ENCODE measurements around the gene AKAP13.

AKAP13 gene

DNA sequence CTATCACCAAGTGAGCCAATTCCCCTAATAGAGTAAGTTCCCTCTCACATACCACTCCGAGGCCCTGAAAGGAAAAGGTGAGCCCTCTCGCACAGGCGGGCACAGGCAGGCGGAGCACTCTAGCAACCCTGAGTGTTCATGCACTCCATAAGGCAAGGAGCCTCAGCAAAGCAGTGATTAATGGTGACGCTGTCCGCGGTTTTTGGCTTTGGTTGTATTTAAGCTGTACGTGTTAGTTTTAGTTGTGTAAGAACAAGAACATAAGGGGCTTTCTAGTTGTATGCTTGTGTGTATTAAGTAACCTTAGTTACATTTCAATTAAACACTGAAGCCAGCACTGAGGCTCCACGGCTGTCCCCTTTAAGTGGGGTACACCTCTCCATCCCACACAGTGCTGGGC lies 381.2 kb downstream of the AKAP13 start:
- no peak for DNase-seq

DNA sequence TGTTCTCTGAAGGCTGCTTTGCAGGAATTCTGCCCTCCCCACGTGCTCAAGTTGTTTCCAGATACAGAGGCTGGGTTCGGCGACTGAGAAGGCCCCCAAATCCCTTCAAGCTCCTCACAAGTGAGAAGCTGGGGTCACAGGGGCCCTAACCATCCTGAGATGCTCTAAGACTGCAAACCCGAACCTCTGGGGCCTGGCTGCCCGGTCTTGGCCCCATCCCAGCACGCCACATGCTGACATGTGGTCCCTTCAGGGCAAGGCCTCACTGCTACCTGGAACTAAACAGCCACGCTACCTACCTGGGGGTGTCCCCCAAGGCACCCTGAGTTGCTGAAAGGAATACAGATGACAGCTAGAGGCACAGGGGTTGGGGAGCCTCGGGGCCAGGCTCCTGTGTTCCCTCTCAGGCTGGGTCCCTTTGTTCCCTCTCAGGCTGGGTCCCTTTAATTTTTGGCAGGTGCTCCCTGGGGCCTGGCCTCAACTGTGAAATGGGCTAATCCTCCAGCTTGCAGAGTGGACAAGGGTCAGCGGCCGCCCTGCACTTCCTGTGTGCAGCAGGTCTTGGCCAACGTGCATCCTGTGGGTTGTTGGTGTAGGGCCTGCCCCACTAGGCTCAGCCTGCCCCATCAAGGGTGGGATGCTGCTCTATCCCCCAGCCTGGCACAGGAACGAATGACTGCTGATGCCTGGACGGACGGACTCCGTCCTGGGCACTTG lies 381.8 kb downstream of the AKAP13 start:
- DNase-seq, result no peak

DNA sequence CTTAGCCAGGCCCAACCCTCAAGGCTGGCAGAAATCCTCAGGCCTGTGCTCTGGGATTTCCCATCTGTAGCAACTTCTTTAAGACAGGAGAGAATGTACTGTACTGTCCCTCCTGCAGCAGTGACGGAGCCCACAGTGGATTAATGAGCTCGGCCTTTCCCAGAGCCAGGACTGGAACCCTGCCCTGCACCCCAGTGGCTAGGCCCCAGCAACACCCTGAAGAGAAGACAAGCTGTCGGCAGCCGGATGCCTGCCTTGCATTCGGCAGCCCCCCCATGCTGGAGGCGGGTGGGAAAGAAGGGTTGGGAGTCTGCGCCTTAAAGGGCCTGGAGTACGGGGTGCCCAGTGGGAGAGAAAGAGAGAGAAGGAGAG lies 382.3 kb downstream of the AKAP13 start:
- no peak for DNase-seq

DNA sequence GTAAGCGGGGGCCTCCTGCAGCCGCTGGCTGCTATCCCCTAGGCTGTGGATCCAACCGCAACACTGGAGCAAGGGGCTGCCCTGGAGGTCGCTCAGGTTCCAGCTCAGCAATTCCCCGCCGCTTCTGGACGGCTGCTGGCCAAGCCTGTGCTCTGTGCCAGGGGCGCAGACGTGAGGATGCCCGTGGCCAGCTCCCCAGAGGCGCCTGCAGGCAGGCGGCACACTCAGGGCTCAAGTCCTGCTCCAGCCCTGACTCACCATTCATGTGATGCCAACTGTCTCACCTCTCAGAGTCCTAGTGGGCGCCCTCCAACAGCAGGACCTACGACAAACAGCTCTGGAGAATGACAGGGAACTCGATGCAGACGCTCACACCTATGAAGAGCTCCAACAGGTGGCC lies 382.8 kb downstream of the AKAP13 start:
- DNase-seq, result no peak

DNA sequence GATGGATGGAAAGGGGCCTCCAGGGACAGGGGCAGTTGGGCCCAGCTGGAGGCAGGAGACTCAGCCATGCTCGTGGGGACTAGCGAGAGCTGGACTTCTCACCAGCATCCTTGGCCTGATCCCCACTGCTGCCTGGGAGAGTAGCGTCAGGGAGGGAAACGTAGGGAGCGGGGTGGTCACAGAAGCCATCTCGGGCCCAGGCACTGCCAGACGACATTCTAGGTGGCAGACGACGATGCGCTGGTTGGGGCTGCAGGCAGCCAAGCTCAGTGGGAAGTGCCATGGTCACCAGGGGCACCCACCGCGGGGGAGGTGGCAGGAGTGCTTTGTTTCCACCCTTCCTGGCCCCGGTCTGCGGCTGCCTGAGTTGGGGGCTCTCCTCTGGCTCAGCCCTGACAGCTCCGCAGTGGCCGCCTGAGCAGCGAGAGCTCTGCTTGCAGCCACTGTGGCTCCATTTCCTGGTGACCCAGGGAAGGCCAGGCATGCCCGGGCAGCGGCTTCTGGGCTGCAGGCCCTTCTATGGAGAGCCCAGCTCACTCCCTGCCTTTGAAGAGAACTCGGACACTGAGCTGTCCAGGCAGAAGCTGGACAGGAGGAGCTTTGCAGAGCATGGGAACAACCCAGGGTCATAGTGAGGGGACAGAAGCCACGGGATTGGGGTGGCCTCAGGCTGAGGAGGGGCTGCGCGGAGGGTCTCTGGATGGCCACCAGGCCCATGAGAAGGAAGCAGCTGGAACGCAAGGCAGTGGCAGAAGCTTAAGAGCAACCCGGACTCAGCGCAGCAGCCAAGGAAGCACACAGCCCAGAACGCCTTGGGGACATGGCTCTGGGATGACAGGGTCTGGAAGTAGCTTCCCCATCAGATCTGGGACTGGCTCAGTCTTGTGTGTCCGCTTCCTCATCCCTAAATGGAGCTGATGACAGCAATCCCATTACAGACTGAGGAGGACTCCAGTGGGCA lies 383.6 kb downstream of the AKAP13 start:
- no peak for DNase-seq

DNA sequence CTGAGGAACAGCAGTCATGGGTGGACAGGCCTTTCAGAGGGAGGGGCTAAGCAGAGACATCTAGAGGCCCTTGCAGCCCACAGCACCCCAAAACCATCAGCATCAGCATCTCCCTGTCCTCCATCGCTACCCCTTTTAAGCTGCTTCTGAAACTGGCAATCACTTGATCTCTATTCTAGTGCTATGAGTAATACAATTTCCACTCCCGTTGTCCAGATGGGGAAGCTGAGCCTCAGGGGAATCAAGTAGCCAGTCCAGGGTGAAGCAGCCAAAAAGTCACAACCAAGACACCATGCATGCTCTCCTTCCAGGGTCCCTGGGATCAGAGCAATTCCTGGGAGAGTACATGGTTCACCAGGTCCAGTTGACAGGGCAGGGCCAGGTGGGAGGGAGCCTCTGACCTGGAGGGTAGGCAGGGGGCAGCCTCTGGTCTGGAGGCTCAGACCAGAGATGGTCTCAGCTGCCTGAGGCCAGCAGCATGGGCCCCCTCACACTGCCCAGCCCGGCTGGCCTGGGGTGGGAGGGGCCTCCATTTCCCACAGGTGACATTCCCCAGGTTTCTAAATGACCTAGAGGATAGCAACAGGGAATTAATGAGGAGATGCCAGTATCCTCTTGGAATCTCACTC lies 384.4 kb downstream of the AKAP13 start:
- DNase-seq, result no peak

DNA sequence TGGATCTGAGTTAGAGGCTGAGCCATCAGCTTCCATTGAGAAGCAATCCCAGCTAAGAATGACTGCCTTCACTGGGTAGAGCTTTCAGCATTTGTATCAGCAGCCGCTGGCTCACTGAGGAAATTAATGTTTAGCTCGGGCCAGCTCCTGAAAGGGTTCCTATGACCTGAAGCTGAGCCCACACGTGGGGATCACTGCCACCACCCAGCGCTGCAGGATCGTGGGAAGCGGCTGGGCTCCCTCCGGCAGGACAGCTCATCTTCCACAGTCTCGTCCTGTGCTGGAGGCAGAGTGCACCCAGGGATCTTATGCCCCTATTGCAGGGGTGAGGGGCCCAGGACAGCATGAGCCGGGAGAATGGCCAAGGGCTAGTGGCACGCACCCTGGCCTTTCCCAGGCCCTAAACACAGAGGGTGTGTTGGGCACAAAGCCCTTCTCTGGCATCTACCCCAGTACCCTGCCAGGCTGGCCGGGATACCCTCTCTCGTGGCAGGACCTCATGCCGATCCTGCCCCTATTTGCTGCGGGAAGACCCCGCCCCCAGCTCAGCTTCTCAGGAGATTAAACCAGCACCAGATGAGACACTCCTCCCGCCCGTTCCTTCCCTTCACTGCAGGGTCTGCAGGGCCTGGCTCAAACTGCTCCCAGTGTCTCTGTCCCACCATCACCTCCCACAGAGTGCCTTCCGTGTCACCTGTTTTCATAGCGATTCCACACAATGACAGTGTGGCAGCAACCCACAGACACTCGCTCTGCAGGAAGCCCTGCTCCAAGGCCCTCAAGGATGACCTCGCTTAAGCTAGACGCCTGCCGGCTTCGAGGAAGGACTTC lies 385.8 kb downstream of the AKAP13 start:
- DNase-seq, result no peak

DNA sequence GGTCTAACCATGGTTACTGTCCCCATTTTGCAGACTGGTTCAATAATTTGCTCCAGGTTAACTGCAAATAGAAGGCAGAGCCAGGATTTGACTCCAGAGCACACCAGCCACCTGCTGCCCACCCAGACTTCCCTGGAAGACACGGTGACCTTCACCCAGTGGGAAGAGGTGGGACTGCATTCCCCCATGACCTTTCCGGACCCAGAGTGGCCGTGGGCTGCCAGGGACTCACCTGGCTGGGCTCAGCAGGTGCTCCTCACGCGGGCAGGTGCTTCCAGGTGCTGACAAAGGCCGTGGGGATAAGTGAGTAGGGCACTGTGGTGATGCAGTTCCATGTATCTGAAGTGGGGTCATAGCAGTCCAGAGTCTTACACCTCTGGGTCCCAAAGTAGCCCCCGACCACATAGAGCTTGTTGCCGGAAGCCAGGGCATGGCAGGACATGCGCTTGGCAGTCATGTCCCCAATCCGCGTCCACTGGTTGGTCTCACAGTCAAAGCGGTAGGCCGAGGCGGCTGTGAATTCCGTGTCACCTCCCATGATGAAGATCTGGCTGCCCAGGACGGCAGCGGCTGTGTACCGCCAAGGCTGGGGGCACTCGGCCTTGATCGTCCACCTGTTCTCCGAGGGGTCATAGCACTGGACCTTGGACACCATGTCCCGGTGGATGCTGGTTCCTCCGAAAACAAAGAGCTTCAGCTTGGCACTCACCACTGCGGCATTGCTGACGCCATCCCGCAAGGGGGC lies 387.6 kb downstream of the AKAP13 start:
- DNase-seq, result no peak

DNA sequence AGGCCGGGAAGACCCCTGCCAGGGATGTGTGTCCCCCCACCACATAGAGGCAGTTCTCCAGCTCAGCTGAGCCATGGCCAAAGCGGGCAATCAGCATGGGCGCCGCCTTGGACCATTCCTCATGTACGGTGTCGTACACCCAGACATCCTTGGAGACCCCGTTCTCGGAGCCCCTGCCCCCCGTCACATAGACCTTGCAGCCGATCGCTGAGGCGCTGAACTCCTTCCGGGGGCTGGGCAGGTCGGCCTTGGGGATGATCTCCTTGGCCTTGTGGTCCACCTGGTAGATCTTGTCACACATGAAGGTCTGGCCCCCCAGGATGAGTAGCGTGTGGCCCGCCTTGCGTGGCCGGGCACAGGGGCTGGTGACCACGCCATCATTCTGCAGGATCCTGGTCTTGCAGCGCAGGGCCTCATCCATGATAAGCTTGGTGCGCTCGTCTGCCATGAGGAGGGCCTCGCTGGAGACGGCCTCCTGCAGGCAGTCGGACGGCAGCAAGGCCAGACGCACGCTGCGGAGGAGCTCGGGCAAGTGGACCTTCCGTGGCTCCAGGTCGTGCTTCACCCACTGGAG lies 388.3 kb downstream of the AKAP13 start:
- DNase-seq, result no peak

DNA sequence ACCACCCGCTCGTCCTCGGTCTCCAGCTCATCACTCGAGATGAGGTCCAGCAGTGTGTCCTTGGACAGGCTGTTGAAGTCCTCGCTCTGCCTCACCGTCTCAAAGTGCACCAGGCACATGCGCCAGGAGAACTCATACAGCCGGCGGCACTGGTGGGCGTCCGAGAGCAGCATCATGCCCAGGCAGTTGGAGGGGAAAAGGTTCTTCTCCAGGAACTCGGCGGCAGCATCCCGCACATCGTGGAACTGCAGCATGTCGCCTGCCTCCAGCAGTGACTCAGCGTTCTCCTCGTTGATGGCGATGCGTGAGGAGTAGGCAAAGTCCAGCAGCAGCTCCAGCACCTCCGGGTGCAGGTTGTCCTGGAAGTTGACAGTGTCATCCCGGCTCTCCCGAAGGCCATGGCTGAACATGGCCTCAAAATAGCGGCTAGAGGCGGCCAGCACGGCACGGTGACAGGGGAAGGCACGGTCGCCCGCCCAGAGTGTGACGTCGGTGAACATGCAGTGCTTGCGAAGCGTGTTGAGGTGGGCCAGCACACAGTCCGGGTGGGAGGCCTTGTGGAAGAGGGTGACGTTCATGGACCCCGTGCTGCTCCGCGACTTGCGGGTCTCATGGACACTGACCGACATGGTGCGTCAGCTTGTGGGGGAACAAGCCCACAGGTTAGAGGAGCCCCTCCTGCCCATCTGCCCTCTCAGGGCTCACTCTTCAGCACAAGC lies 388.9 kb downstream of the AKAP13 start:
- DNase-seq, result no peak

DNA sequence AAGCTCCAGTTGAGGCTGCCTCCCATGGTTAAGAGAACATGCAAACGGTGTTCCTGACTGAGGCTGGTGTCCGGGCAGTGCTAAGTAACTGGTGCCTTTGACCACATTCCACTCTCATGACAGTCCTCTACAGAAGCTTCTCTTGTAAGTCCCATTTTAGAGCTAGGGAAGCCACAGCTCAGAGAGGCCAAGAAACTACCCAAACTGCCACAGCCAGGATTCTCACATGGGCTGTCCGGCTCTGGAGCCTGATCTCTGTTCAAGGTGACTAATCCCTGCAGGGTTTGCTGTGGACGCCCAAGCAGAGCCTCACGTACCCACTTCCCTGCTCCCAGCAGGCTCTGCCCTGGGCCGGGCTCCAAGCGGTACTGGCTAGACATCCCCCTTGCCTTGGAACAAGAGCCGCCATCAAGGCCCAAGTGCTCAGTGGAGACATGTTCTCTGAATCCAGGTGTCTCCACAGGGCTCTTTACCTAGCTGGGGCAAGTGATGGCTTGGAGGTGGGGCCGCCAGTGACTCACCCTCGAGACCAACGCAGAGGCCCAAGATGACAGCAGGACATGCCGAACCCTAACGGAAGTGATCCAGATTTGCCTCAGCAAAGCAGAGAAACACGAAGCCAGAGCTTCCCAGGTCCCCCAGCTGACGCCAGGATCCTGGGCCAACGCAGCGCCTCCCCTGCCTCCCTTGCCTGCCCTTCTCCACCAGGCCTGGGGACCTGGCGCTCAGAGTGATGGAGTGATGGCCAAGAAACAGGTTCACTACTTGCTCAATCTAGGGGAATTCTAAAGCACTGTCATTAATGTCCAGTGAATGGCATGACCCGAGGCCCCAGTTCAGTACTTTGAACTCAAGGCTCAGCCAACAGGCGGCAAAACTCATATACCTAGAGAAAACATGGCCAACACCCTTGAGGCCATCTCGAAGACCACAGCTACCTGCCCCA lies 390.0 kb downstream of the AKAP13 start:
- DNase-seq, result no peak

DNA sequence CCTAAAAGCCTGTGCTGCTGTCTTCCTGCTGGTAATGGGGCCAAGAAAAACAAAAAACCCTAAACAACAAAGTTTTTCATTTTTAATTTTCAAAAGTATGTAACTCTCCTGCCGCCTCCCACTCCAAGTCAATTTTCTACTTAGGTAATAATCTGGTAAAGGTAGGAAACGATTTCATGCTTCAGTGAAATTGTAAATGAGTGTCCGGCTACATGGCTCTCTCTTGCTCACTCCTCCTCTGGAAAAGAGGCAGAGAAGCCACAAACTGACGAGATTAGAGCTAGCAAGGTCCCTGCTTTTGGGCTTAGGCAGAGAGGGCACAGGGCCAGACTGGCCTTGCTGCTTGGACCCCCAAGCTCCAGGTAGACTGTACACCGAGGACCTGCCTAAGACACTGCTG lies 390.9 kb downstream of the AKAP13 start:
- no peak for DNase-seq

DNA sequence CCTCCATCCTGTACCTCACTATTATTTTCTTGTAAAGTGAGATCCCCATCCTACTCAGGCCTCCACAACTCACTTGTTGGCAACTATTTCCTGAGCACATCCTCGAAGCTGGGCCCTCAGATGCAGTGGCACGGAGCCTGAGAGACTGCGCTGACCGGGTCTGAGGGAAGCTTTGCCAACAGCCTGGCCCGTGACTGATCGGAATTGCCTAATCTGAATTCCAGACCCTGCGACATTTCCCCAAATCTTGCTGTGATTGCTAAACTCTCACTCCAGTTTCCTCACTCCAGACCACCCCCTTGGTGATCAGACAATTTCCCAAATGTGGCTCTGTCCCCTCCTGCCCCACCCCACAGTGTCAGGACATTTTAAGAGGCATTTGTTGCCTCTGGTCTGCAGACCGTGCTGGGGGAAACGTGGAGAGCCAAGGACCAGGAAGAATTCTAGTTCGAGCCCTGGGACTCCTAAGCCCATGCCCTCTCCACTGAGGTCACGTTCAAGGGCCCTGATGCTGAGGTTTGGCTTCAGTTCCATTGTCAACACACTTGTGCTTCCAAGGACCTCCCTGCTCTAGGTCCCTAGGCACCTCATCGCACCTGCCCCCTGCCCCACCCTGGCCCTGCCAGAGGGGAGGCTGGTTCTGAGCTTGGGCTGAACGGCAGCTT lies 391.5 kb downstream of the AKAP13 start:
- DNase-seq, result no peak

DNA sequence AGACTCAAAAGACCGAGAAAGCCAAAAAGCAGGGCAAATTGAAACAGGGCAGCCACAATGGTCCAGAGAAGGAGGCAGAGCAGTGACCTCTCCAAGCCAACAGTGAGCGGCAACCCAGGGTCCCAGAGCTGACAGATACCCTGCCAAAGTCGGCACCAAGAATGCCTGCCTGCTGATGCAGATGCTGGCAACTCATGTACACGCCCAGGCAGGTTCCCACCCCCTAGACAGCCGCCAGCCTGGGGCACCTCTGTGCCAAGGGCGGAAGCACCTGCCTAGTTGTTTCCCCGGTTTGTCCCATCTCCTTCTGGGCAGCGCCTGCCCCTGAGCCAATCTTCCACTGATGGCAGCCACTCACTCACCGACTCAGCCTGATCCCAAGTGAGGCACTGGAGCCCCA lies 392.3 kb downstream of the AKAP13 start:
- DNase-seq, result no peak

DNA sequence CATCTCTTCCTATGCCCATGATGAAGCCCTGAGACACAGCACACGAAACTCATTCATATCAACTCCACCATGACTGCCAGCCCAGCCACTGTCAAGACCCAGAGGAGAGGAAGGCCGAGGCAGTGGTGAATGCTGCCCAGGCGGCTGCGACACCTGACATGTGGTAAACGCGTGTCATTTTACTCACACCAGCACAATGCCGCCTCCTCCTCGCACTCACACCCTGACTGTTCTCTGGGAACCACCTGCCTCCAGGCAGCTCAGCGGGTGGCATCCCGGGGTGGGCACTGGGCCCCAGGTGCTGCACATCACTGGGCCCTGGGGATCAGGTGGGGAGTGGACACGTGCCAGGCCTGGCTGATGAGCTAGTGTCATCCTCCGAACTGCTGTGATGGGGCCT lies 392.8 kb downstream of the AKAP13 start:
- no peak for DNase-seq

DNA sequence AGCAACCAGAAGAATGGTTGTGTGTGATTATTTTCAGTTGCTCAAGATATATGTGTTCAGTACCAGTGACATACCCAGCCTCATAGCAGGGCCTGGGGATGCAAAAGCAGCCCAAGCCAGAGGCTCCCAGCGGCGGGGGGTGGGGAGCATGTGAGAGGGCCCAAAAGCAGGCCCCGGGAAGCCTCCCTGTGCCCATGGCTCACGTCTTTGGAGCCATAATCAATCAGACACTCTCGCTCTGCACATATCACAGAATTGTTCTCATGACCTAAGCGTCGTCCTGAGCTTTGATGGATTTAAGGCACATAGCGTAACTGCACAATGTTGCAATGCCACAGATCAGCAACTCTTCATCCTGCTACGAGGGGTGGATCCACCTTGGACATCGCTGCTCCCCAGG lies 393.6 kb downstream of the AKAP13 start:
- no peak for DNase-seq

DNA sequence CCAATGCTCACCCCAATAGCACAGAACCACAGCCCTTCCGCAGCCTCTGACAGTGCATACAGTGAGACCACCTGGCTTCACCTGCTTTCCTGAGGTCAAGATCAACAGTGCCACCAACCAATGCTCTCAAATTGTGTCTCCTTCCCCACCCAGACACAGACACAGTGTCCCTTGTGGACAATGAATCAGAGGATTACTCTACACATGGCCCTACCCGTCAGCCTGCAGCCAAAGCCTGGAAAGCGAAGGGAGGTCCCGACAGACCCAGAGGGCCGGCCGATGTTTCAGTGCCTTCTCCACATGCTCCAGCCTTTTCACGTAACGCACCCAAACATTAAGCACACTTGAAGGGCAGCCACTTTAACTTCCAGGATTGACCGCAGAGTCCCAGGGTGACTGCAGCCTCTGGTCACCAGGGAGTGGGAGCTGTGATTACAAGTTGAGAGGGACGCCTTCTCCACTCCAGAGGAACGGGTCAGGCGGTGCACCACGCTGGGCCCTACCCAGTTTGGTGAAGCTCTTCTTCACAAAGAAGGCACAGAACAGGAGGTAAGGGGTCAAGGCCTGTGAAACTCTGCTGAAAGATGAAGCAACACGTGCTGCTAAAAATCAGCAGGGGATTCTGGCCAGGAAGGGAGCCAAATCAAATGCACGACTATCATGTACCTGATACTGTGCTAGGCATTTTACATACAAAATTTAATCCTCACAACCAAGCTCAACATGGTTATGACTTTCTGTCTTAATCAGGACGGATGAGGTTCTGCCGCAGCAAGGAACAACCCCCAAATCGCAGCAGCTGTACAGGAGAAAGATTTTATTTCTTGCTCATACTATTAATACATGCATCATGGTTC lies 397.1 kb downstream of the AKAP13 start:
- DNase-seq, result no peak

DNA sequence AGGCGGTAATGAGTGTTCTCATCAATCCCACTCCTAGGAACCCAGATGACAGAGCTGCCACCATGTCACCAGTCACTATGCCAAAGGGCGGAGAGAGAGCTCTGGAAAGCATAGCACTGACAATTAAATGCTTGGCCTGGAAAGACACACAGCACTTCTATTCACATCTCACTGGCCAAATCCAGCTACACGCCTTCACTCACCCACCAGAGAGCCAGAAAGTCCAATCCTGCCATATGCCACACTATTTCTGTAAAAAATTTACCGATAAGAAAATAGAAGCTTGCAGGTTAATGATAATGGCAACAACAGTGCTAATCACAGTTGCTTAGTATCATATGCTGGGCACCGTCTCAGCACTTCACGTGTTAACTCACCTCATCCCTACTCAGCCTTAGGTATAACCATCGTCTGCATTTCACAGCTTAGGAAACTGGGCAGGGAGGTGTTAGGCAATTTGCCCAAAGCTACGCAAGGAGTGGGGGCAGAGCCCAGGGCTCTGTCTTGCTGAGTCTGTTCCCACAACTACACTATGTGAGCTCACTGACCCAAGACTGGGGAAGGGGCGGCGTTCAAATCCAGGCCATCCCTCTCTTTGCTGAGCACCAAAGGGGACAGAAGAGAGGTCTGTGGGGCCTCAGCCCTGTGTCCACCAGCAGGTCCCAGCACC lies 397.8 kb downstream of the AKAP13 start:
- DNase-seq, result no peak
